Gastrocnemius medialis (tissue), 4 donors: ENCODE measurements around the gene GEMIN2. TPM values are rescaled to one million over a fixed set of nuclear protein-coding genes. Genes with fewer than 3 reads are reported as not detected.
"Not testable (repeated sequence)": the region's sequence is repeated elsewhere in the genome, so short reads cannot be mapped to it uniquely, and the experiment has no call there.

Experiments
- ATAC-seq, 2 donors: fragments of 150-250 bp; one replicate each; pipeline ENCODE4 v1.9.1; 2016
- DNase-seq, 2 donors: peaks; one replicate each; pipeline ENCODE4 v3.0.0-alpha.2; 2019
- H3K27ac ChIP-seq, 4 donors: fragments of 200-600 bp; sonication (generic); 1 replicate in 1 of 4; 2 replicates in 3 of 4; pipeline ENCODE4 v1.5.1; 2016 to 2018; ENCODE audit warnings: mild to moderate bottlenecking in 2 of 4, moderate library complexity in 1 of 4
- H3K27me3 ChIP-seq, 3 donors: fragments of 200-600 bp; sonication (generic) in 2 of 3; 1 replicate in 1 of 3; 2 replicates in 2 of 3; pipeline versions ENCODE4 v1.5.1 to v1.6.0; 2016 to 2019; ENCODE audit warnings: mild to moderate bottlenecking in 1 of 3, moderate library complexity in 1 of 3
- H3K36me3 ChIP-seq, 2 donors: fragments of 200-600 bp; sonication (generic) in 1 of 2; one replicate each; pipeline ENCODE4 v1.5.1; 2017 to 2018
- H3K4me1 ChIP-seq, 2 donors: fragments of 200-600 bp; sonication (generic) in 1 of 2; one replicate each; pipeline ENCODE4 v1.5.1; 2016 to 2017; ENCODE audit warnings: mild to moderate bottlenecking in 2 of 2
- H3K4me3 ChIP-seq, 4 donors: fragments of 200-600 bp; sonication (generic) in 3 of 4; 1 replicate in 1 of 4; 2 replicates in 3 of 4; pipeline ENCODE4 v1.5.1; 2016 to 2019; ENCODE audit warnings: mild to moderate bottlenecking in 2 of 4
- H3K9me3 ChIP-seq, 3 donors: fragments of 200-600 bp; sonication (generic) in 2 of 3; 1 replicate in 1 of 3; 2 replicates in 2 of 3; pipeline ENCODE4 v1.5.1; 2016 to 2019
- CTCF ChIP-seq, 5 experiments: fragments of 450-650 bp in 3 of 5; fragments of 200-600 bp in 2 of 5; sonication (generic) in 2 of 5; IDR thresholded peaks in 4 of 5; conservative IDR thresholded peaks in 1 of 5; 1 replicate in 4 of 5; 2 replicates in 1 of 5; pipeline ENCODE4 v1.5.1; 2016 to 2019; ENCODE audit warnings: antibody characterized with exemption in 5 of 5, mild to moderate bottlenecking in 3 of 5, moderate library complexity in 3 of 5
- POLR2A ChIP-seq, 2 donors: fragments of 450-650 bp; IDR thresholded peaks; one replicate each; pipeline ENCODE4 v1.6.1; 2017; ENCODE audit warnings: antibody characterized with exemption in 2 of 2, mild to moderate bottlenecking in 2 of 2, moderate library complexity in 2 of 2
- in situ Hi-C, 4 donors: fragments of 200-750 bp; cut with MboI; loops; one replicate each; pipeline versions ENCODE4 v1.15.0 to v1.8.0; 2017; ENCODE audit warnings: low sequenced_read_pairs in 4 of 4
- intact Hi-C: fragments of 100-400 bp; cut with DNase I; formaldehyde crosslinking; loops from one replicate; pipeline ENCODE4 v1.15.1; 2023; ENCODE audit warnings: low total_unique reads
- total RNA-seq, 4 donors: library from RNA; depleted of rRNA; stranded (reverse); fragments of >200 nt; gene quantifications; one replicate each; pipeline versions ENCODE4 v1.1.0 to v1.2.3, GENCODE V29; 2016

The GEMIN2 gene
- total RNA-seq, 4 donors from 2014 or later = 17.7 to 28.0 (median 22.7) TPM

GRCh38 chr14:39158222-39158858 is 44.2 kb downstream of the GEMIN2 start:
- no peak for TF ChIP-seq POLR2A (IDR thresholded peaks at IDR 0.05)
- TF ChIP-seq CTCF (IDR thresholded peaks at IDR 0.05 in 4 of 5, conservative IDR thresholded peaks at IDR 0.05 in 1 of 5) = no peak
- H3K27ac ChIP-seq = no peak overlapping the region
- in situ Hi-C loops = no loop called here
- no peaks in the 10 kb centered on the region for H3K9me3 ChIP-seq
- intact Hi-C loops = no loop called here
- no peaks in the 10 kb centered on the region for H3K27me3 ChIP-seq
- H3K36me3 ChIP-seq = peaks cover 3 to 32% of the 10 kb centered on the region in 2 donors
- ATAC-seq (no peak), DNase-seq (no peak)
- H3K4me1 ChIP-seq = peaks cover 0 to 3% of the 10 kb centered on the region in 2 donors
- no peak overlapping the region for H3K4me3 ChIP-seq

GRCh38 chr14:39160494-39160893 is 46.4 kb downstream of the GEMIN2 start:
- no peak overlapping the region for H3K27ac ChIP-seq
- no peak overlapping the region for H3K4me3 ChIP-seq
- H3K9me3 ChIP-seq = no peaks in the 10 kb centered on the region
- peaks cover 3 to 21% of the 10 kb centered on the region in 2 donors for H3K36me3 ChIP-seq
- DNase-seq (no peak), ATAC-seq (no peak)
- H3K4me1 ChIP-seq = peaks cover 0 to 3% of the 10 kb centered on the region in 2 donors
- in situ Hi-C loops (no loop called here), intact Hi-C loops (no loop called here)
- H3K27me3 ChIP-seq = no peaks in the 10 kb centered on the region
- no peak for TF ChIP-seq POLR2A (IDR thresholded peaks at IDR 0.05)
- no peak for TF ChIP-seq CTCF (IDR thresholded peaks at IDR 0.05 in 4 of 5, conservative IDR thresholded peaks at IDR 0.05 in 1 of 5)

GRCh38 chr14:39167797-39168320 is 53.7 kb downstream of the GEMIN2 start:
- H3K9me3 ChIP-seq, H3K27me3 ChIP-seq, DNase-seq, in situ Hi-C loops, H3K27ac ChIP-seq, intact Hi-C loops, H3K4me3 ChIP-seq, ATAC-seq, H3K36me3 ChIP-seq: not testable (repeated sequence)
- peaks cover 20 to 23% of the 10 kb centered on the region in 2 donors for H3K4me1 ChIP-seq

GRCh38 chr14:39168591-39168990 is 54.5 kb downstream of the GEMIN2 start:
- peak overlapping the region; percentile 97 to 99 (median 98) for H3K27ac ChIP-seq
- no peaks in the 10 kb centered on the region for H3K36me3 ChIP-seq
- DNase-seq (no peak), ATAC-seq (no peak)
- in situ Hi-C loops = no loop called here
- no peaks in the 10 kb centered on the region for H3K27me3 ChIP-seq
- TF ChIP-seq CTCF (IDR thresholded peaks at IDR 0.05 in 4 of 5, conservative IDR thresholded peaks at IDR 0.05 in 1 of 5) (no peak), POLR2A (IDR thresholded peaks at IDR 0.05) (no peak)
- H3K4me3 ChIP-seq = peak overlapping the region in 3 of 4 donors; percentile 85 to 98 (median 92)
- H3K9me3 ChIP-seq = no peaks in the 10 kb centered on the region
- H3K4me1 ChIP-seq = peaks cover 20 to 23% of the 10 kb centered on the region in 2 donors
- intact Hi-C loops = no loop called here

GRCh38 chr14:39169541-39169900 is 55.4 kb downstream of the GEMIN2 start:
- no peaks in the 10 kb centered on the region for H3K36me3 ChIP-seq
- in situ Hi-C loops = no loop called here
- peak overlapping the region; percentile 97 to 99 (median 98) for H3K27ac ChIP-seq
- TF ChIP-seq CTCF (IDR thresholded peaks at IDR 0.05 in 4 of 5, conservative IDR thresholded peaks at IDR 0.05 in 1 of 5) (no peak), POLR2A (IDR thresholded peaks at IDR 0.05) (no peak)
- H3K4me1 ChIP-seq = peaks cover 20 to 23% of the 10 kb centered on the region in 2 donors
- DNase-seq (no peak), ATAC-seq (peak; percentile 37 to 59)
- intact Hi-C loops = no loop called here
- H3K4me3 ChIP-seq = peak overlapping the region; percentile 85 to 98 (median 93)
- H3K27me3 ChIP-seq = no peaks in the 10 kb centered on the region
- H3K9me3 ChIP-seq = no peaks in the 10 kb centered on the region
